ENCODE measurements around the gene SCYGR5.

GRCh38 chr2:227671170-227671905 is 4.7 kb downstream of the SCYGR5 start:
- TF ChIP-seq EZH2 (IDR thresholded peaks at IDR 0.05; ENCODE audit: insufficient read depth, poor library complexity, severe bottlenecking) (no peak), EZH2phosphoT487 (IDR thresholded peaks at IDR 0.05; ENCODE audit: insufficient read depth, low read depth) (no peak)

Measured in GM23248 (cell line).